ENCODE data around the gene PRR16. TPM values are rescaled to one million over a fixed set of nuclear protein-coding genes. Genes with fewer than 3 reads are reported as not detected.

The PRR16 gene
- 21.3 and 29.0 TPM in 2 replicates for total RNA-seq

GRCh38 chr5:120463991-120464626, at the start of gene PRR16:
Gene PRR16 (plus strand): TSS chr5:120464300.

